Peyer's patch (tissue), 4 donors: ENCODE results near the gene HS6ST3. TPM values are rescaled to one million over a fixed set of nuclear protein-coding genes. Genes with fewer than 3 reads are reported as not detected.
"Not testable (repeated sequence)": the region's sequence is repeated elsewhere in the genome, so short reads cannot be mapped to it uniquely, and the experiment has no call there.

Experiments used
- DNase-seq, 3 donors: peaks; one replicate each; pipeline ENCODE4 v3.0.0-alpha.2; 2017 to 2019
- H3K27ac ChIP-seq, 4 donors: fragments of 200-600 bp; sonication (generic); one replicate each; pipeline ENCODE4 v1.5.1; 2016 to 2019
- H3K27me3 ChIP-seq, 2 donors: fragments of 200-600 bp; sonication (generic); one replicate each; pipeline ENCODE4 v1.5.1; 2019
- H3K36me3 ChIP-seq, 3 donors: fragments of 200-600 bp; sonication (generic); one replicate each; pipeline ENCODE4 v1.5.1; 2016 to 2019
- H3K4me1 ChIP-seq, 4 donors: fragments of 200-600 bp; sonication (generic); one replicate each; pipeline ENCODE4 v1.5.1; 2016 to 2019
- H3K4me3 ChIP-seq, 4 donors: fragments of 200-600 bp; sonication (generic); 1 replicate in 3 of 4; 2 replicates in 1 of 4; pipeline ENCODE4 v1.5.1; 2016 to 2019; ENCODE audit warnings: mild to moderate bottlenecking in 1 of 4
- H3K9me3 ChIP-seq, 4 donors: fragments of 200-600 bp; sonication (generic); one replicate each; pipeline ENCODE4 v1.5.1; 2016 to 2019; ENCODE audit warnings: mild to moderate bottlenecking in 1 of 4
- POLR2A ChIP-seq, 2 donors: fragments of 450-650 bp; IDR thresholded peaks; one replicate each; pipeline ENCODE4 v1.5.1; 2017; ENCODE audit warnings: antibody characterized with exemption in 2 of 2, mild to moderate bottlenecking in 2 of 2, moderate library complexity in 2 of 2
- total RNA-seq, 4 donors: library from RNA; depleted of rRNA; stranded (reverse); fragments of >200 nt; gene quantifications; one replicate each; pipeline ENCODE4 v1.1.0, GENCODE V29; 2016
- TF ChIP-seq, protein P1 (sequence below), 6 experiments: fragments of 450-650 bp in 4 of 6; fragments of 200-600 bp in 2 of 6; sonication (generic) in 1 of 6; IDR thresholded peaks; one replicate each; pipeline ENCODE4 v1.5.1; 2017 to 2019; ENCODE audit warnings: antibody characterized with exemption in 6 of 6, mild to moderate bottlenecking in 3 of 6, moderate library complexity in 1 of 6

The HS6ST3 gene
- total RNA-seq, 4 donors from 2014 or later: 0.09 TPM; not detected in 3

- Histone ChIP-seq H3K36me3 (no peaks in the 10 kb centered on the region), H3K9me3 (no peaks in the 10 kb centered on the region), H3K27me3 (no peaks in the 10 kb centered on the region), H3K4me3 (no peak overlapping the region), H3K4me1 (no peaks in the 10 kb centered on the region), H3K27ac (no peak overlapping the region)
- TF ChIP-seq POLR2A (IDR thresholded peaks at IDR 0.05): no peak
- TF ChIP-seq, protein P1, sequence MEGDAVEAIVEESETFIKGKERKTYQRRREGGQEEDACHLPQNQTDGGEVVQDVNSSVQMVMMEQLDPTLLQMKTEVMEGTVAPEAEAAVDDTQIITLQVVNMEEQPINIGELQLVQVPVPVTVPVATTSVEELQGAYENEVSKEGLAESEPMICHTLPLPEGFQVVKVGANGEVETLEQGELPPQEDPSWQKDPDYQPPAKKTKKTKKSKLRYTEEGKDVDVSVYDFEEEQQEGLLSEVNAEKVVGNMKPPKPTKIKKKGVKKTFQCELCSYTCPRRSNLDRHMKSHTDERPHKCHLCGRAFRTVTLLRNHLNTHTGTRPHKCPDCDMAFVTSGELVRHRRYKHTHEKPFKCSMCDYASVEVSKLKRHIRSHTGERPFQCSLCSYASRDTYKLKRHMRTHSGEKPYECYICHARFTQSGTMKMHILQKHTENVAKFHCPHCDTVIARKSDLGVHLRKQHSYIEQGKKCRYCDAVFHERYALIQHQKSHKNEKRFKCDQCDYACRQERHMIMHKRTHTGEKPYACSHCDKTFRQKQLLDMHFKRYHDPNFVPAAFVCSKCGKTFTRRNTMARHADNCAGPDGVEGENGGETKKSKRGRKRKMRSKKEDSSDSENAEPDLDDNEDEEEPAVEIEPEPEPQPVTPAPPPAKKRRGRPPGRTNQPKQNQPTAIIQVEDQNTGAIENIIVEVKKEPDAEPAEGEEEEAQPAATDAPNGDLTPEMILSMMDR (IDR thresholded peaks at IDR 0.05): no peak
- no peak for DNase-seq
These were observed 421.7 kb downstream of the HS6ST3 start for GRCh38 chr13:96511587-96511986.

DNA sequence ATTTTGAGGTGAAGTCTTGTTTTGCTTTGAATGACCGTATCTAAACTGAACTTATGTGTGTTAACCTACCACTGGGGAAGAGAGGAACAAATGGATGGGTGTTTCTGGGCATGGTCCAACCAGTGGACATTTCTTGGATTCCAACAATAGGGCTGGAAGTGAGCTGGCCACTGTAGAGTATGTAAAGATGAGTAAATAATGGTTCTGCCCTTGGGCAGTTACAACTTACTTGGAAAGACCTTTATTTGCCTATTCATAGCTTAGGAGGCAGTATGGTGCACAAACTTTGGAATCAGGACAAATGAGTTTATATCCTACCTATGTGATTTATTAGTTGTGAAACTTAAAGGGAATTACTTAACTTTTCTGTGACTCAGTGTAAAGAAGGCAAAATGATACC is 429.5 kb downstream of the HS6ST3 start:
- H3K36me3 ChIP-seq: no peaks in the 10 kb centered on the region
- no peaks in the 10 kb centered on the region for H3K4me1 ChIP-seq
- TF ChIP-seq POLR2A (IDR thresholded peaks at IDR 0.05): no peak
- TF ChIP-seq, protein P1 (IDR thresholded peaks at IDR 0.05): no peak
- DNase-seq: no peak
- no peak overlapping the region for H3K27ac ChIP-seq
- H3K4me3 ChIP-seq: no peak overlapping the region
- no peaks in the 10 kb centered on the region for H3K9me3 ChIP-seq
- H3K27me3 ChIP-seq: no peaks in the 10 kb centered on the region

DNA sequence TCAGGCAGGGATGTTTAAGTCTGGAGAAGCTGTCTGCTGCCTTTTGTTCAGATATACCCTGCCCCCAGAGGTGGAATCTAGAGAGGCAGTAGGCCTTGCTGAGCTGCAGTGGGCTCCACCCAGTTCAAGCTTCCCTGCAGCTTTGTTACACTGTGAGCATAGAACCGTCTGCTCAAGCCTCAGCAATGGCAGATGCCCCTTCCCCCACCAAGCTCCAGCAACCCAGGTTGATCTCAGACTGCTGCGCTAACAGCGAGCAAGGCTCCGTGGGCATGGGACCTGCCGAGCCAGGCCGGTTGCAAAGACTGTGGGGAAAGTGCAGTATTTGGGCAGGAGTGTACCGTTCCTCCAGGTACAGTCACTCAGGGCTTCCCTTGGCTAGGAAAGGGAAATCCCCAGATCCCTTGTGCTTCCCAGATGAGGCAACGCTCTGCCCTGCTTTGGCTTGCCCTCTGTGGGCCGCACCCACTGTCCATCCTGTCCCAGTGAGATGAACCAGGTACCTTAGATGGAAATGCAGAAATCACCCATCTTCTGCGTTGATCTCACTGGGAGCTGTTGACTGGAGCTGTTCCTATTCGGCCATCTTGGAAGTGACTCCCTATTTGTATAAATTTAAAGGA is 434.6 kb downstream of the HS6ST3 start:
- H3K9me3 ChIP-seq, DNase-seq, H3K27me3 ChIP-seq, H3K4me3 ChIP-seq, H3K4me1 ChIP-seq, H3K36me3 ChIP-seq, H3K27ac ChIP-seq: not testable (repeated sequence)

- Histone ChIP-seq H3K27ac (no peak overlapping the region), H3K27me3 (no peaks in the 10 kb centered on the region), H3K4me1 (peaks cover 0 to 6% (median 0%) of the 10 kb centered on the region in 4 donors), H3K36me3 (no peaks in the 10 kb centered on the region), H3K4me3 (no peak overlapping the region), H3K9me3 (no peaks in the 10 kb centered on the region)
- DNase-seq: no peak
- TF ChIP-seq, protein P1 (IDR thresholded peaks at IDR 0.05): no peak
- TF ChIP-seq POLR2A (IDR thresholded peaks at IDR 0.05): no peak
These were observed 435.8 kb downstream of the HS6ST3 start for GRCh38 chr13:96525715-96526114.

DNA sequence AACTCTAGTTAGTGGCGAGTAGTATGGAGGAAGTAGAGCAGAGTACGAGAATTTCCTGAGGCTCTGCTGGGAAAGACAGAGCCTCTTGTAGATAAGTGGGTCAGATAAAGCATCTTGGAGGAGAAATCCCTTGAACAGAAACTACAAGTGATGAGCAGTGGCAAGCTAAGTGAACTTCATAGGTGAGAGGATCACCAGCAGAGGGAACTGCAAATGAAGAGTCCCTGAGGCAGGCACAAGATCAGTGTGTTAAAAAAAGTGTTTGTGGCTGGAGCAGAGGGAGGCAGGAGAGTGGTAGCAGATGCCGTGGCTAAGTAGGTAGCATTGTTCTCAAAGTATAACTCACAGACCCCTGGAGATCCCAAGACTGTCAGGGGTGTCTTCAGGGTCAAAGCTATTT is 437.6 kb downstream of the HS6ST3 start:
- H3K27ac ChIP-seq: no peak overlapping the region
- no peaks in the 10 kb centered on the region for H3K36me3 ChIP-seq
- H3K9me3 ChIP-seq: no peaks in the 10 kb centered on the region
- TF ChIP-seq POLR2A (IDR thresholded peaks at IDR 0.05): no peak
- TF ChIP-seq, protein P1 (IDR thresholded peaks at IDR 0.05): no peak
- peaks cover 0 to 6% (median 0%) of the 10 kb centered on the region in 4 donors for H3K4me1 ChIP-seq
- no peak overlapping the region for H3K4me3 ChIP-seq
- DNase-seq: no peak
- H3K27me3 ChIP-seq: no peaks in the 10 kb centered on the region

DNA sequence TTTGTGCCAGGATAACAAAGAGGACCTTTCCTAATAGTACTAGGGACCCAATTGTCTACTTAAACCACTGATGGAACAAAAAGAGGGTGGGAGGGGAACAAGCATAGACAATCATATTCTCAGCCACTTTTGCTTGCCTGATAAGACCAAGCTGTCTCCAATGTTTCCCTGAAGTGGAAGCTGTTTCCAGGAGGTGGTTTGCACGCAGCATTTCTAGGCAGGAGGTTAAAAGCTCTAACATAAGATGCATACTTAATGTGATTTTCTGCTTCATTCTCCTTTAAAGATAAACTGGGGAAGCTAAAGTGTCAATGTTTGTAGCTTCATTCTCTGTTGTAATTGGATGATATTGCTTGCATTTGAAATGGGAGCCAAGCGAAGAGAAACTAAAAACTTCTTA is 442.9 kb downstream of the HS6ST3 start:
- Histone ChIP-seq H3K9me3 (no peaks in the 10 kb centered on the region), H3K27ac (no peak overlapping the region), H3K4me3 (no peak overlapping the region), H3K36me3 (no peaks in the 10 kb centered on the region), H3K4me1 (no peaks in the 10 kb centered on the region), H3K27me3 (no peaks in the 10 kb centered on the region)
- no peak for TF ChIP-seq POLR2A (IDR thresholded peaks at IDR 0.05)
- TF ChIP-seq, protein P1 (IDR thresholded peaks at IDR 0.05): no peak
- DNase-seq: no peak
